ENCODE results near the gene CHML.

DNA sequence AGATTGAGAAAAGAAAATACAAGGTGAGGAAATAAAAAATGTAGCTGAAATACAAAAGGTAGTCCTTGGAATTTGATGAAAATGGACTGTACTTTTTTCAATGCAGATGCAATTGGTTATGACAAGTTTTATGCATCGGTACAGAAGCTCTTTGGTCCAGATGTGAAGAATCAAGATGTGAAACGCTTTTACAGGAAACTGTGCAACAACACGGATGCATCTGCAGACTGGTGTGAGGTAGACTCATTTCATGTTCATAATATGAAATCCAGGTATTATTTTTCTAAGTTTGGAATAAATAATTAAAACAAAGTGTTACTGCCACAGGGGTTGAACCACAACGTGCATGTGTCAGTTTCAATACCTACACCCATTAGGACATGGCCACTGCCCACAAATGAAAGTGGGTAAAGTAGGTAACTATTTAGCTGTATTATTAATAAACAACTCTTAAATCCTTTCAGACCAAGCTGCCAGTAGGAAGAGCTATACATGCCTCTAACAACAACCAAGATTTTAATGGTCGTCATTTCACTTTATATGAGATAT is 20.3 kb upstream of the CHML start:
- TF ChIP-seq, protein P1, sequence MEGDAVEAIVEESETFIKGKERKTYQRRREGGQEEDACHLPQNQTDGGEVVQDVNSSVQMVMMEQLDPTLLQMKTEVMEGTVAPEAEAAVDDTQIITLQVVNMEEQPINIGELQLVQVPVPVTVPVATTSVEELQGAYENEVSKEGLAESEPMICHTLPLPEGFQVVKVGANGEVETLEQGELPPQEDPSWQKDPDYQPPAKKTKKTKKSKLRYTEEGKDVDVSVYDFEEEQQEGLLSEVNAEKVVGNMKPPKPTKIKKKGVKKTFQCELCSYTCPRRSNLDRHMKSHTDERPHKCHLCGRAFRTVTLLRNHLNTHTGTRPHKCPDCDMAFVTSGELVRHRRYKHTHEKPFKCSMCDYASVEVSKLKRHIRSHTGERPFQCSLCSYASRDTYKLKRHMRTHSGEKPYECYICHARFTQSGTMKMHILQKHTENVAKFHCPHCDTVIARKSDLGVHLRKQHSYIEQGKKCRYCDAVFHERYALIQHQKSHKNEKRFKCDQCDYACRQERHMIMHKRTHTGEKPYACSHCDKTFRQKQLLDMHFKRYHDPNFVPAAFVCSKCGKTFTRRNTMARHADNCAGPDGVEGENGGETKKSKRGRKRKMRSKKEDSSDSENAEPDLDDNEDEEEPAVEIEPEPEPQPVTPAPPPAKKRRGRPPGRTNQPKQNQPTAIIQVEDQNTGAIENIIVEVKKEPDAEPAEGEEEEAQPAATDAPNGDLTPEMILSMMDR (IDR thresholded peaks at IDR 0.05): no peak
- TF ChIP-seq POLR2A (IDR thresholded peaks at IDR 0.05) (no peak), POLR2AphosphoS5 (IDR thresholded peaks at IDR 0.05) (no peak)
